SW 1271 (cell line): Measurements from ENCODE around the gene UPP1.
"Not testable (repeated sequence)": the region's sequence is repeated elsewhere in the genome, so short reads cannot be mapped to it uniquely, and the experiment has no call there.

Source experiments
- DNase-seq, 2 experiments: peaks; one replicate each; lab custom pipeline; 2025; lab: John Stamatoyannopoulos, UW

UPP1 gene

DNA sequence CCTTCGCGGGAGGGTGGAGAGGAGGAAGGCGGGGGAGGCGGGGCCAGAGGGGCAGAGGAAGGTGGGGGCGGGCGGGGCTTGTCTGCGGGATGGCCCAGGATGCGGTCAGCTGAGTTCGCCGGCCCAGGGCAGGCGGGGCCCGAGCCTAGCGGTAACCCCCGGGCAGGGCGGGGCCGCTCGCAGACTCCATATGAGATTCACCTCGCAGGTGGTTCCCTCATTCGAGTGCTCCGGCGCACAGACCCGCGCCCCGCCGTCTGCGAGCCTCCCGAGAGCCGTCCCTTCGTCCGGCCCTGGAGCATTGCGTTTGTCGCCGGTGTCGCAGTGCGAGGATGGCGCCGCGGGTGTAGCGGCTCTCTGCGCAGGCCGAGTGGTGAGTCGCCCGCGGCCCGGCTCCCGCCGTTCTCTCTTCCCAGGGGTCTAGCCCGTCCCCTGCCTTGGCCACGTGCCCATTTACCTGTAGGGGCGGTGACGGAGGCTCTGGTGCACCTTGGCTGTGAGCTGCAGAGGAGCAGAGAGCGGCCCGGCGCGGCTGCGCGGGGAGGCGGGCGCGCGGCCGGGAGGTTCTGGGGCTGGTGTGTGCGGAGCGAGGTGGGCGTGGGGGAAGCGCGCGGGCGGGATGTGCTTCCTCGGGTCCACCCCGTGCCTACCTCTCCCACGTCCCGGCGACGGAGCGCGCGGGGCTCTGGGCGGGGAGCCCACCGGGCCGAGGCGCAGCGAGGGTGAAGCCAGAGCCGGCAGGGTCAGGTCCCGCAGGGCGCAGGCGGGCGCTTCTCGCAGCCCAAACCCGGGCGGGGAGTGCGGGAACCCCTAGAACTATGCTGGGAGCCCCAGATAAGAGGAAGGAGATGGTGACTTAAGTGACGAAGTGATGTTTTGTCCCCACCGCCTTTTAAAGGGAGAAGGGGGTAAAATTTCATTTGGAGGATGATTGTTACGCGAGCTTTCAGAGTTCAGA, at the start of gene UPP1:
Gene UPP1 (plus strand): TSS at position 220 of the 958 bp plus-strand sequence. CDS start 5,519 bp downstream, outside the sequence.
- peak in 1 of 2 experiments; percentile 87 for DNase-seq

DNA sequence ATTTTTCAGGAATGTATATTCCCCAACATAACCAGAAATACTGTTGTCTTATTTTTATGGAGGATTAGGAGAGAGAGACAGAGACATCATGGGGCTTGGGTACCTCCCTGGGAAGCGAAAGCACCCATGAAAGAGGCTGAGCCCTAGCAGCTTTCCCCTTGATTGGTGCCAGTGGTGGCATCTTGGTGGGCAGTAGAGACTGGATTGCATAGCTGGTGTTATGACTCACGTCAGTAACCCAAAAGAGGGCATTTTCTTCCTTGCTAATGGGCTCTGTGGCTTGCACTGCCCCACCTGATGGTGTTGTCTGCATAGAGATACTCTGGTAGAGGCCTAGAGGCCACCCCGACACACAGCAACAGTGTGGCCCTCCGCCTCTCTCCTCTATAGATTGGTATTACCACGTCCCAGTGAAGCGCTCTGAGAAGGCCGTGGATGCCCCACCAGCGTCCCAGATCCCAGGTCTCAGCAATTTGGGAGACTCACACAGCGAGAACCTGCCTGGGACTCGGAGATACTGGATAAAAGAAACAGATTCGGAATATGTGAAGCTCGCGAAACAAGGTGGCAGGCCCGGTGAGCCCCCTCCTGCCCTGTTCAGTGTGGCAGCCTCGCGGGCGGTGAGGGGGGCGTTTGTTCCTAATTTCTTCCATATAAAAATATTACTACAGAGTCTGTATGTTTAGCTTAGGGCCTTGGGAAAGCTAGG, 48.0 kb upstream of the UPP1 start:
- no peak for DNase-seq

GRCh38 chr7:48041653-48041970, 47.5 kb upstream of the UPP1 start:
- no peak for DNase-seq

DNA sequence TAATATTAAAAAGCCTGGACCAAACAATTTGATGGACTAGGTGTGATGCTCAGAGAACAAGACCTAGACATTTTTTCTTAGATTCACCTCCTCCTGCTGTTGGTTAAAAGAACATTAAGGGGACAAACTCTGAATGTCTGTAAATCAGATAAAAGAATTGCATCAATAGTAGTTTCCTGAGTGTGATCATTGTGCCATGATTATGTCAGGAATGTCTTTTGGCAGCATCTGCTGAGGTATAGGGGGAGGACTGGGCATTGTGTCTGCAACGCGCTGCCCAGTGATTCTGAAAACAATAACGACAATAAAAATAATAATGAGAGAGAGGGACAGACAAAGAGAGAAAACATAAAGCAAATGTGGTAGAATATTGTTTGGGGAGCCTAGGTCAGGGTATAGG, 46.8 kb upstream of the UPP1 start:
- DNase-seq = no peak

DNA sequence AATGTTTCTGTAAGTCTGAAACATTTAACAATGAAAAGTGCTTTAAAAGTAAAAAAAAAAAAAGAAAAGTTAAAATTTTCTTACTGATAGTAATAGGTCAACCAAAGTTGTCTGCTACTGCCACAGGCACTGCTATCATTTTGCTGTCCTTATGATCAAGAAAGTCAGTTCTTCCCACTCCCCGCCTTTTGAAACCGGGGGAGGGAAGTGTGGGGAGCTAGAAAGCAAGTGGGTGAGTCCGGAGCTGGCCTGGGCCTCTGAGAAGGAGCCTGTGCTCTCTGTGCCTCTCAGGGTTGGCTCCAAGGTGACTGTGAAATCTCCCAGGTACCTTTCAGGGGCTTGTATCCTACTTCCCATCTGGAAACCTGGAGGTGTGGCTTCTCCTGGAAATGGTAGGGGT, 46.4 kb upstream of the UPP1 start:
- no peak for DNase-seq

- DNase-seq = no peak
These were observed 43.8 kb upstream of the UPP1 start for GRCh38 chr7:48045195-48045765.

DNA sequence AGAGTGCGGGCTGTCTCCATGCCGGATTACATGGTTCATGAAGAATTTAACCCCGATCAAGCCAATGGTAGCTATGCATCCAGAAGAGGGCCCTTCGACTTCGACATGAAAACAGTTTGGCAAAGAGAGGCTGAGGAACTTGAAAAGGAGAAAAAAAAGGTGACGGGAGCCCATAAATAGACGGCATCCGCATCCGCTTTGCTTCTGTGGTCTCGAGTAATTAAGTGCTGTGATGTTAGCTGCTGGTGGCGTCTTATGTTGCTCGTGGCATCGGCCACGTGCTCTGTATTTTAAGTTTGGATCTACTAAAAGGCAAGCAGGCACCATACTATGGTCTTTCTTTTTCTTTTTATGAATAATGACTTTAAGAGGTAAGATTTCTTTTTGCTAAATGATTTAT, 42.6 kb upstream of the UPP1 start:
- no peak for DNase-seq

DNA sequence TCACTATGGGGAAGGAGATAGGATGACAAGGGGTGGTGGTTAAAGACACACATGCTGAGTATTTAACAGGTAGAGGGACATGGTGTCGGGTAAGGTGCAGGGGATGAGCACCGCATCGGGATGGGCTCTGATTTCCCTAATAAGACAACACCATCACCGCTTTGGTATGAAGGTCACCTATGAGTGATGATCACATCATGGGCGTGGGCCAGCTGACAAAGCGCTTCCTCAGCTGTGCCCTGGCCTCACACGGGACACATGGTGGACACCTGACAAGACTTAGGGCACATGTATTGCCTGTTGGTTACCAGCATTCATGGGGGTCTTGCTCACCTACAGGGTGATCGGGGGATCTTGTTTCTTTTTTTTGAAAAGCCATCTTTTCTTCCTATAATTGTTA, 41.0 kb upstream of the UPP1 start:
- DNase-seq = no peak

- no peak for DNase-seq
These were observed 39.2 kb upstream of the UPP1 start for GRCh38 chr7:48049850-48050249.

DNA sequence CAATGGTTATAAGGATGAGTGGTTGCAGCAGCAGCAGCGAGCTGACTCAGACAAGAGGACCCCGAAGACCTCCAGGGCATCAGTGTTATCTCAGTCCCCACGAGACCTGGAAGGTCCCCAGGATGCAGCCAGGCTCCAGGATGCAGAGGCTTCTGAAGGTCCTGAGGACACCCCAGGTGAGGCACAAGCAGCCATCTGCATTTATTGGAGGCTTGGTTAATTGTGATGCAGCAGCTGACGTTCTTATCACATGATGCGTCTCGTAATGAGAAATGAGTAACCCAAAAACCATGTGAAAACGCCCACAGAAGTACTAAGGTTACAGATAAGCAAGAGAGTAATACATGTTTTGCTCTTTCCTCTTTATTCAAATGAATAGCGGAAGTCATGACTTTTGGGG, 36.3 kb upstream of the UPP1 start:
- peak; percentile 3 to 33 for DNase-seq

DNA sequence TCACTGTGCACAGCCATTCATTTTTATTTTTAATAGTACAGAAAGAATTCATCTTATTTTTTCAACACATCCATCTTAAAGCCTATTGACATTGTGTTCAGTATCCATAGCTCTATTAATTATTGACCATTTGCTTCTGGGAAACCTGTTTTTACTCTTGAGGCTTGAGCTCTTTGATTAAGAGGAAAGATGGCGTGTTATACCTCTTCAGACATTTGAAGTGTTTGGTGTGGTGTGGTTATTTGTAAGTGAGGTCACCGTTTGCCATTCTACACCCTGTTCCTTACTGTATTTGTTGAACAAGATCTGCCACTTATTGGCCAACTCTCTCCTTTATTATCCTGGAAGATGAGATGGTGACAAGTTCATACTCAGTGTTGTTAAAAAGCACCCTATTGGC, 35.3 kb upstream of the UPP1 start:
- no peak for DNase-seq

DNA sequence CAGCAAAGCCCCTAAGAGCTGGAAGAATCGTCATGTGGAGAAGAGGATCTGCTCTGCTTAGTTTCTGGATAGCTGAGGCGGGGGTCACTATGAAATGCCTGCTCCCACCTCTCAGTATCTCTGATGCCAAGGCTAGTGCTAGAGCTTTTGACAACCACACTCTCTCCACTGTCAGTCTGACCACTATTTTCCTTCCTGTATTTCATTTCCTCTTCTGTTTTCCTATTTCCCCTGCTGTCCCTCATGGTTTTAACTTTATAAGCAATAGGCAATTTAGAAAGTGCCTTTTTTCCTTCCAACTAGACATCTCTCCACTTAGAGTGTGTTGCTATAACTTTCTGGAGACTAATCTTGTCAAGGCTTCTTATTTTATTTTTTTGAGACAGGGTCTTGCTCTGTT, 30.1 kb upstream of the UPP1 start:
- no peak for DNase-seq

- no peak for DNase-seq
These were observed 29.4 kb upstream of the UPP1 start for GRCh38 chr7:48059706-48060105.

- no peak for DNase-seq
These were observed 25.1 kb upstream of the UPP1 start for GRCh38 chr7:48063985-48064384.

GRCh38 chr7:48067475-48067874, 21.6 kb upstream of the UPP1 start:
- no peak for DNase-seq

DNA sequence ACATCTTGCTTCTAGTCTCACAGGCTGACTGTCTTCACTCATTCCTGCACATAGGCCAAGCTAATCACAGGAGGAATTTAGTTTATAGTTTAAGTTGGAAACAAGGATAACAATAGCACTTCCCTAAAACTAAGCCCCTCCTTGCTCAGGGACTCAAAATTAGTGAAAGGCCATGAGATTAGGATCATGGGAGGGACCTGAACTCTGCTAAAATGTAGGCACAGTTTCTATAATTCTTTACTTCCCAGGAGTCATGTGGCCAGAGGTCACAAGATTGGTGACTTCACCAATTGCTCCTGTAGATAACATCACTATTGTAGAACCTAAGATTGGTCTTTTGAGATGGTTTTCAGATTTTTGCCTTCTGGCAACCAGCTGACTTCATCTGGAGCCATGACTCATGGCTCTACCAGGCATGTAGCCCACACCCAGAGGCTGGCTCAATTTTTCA, 14.8 kb upstream of the UPP1 start:
- DNase-seq = no peak

DNA sequence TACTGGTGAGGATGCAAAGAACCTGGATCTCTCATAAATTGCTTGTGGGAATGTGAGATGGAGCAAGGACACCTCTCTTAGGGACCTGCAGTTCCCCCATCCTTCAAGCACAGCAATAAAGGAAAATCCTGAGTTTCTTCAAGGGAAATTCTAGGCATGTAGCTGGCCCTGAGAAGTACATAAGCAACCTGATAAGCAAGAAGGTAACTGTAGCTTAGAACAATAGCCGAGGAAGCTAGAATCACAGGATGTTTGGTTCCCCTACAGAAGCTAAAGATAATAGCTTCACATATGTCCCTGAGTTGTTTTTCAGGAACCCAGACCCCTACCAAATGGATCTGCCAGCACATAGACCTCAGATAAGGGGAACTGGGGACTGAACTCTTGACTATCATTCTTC, 11.6 kb upstream of the UPP1 start:
- no peak for DNase-seq

- DNase-seq = no peak
These were observed 10.6 kb upstream of the UPP1 start for GRCh38 chr7:48078470-48078869.

DNA sequence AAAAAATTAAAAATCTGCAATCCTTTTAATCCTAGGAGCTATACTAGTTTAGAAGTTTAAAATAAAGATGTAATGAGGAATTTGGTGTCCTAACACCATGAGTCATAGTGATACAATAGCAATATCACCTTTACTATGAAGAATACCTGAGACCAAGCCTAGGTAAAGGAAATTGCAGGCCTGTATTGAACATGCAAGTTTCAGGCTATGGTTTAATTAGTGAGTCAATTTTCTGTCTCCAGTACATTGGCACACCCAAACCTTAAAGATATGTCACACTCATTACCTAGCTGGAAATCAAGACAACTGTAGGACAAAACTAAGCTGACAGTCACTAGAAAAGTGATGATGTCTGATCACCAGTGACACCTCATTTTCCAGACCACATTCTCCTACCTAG, 6.7 kb upstream of the UPP1 start:
- DNase-seq = not testable (repeated sequence)

GRCh38 chr7:48083114-48083830, 5.8 kb upstream of the UPP1 start:
- no peak for DNase-seq

DNA sequence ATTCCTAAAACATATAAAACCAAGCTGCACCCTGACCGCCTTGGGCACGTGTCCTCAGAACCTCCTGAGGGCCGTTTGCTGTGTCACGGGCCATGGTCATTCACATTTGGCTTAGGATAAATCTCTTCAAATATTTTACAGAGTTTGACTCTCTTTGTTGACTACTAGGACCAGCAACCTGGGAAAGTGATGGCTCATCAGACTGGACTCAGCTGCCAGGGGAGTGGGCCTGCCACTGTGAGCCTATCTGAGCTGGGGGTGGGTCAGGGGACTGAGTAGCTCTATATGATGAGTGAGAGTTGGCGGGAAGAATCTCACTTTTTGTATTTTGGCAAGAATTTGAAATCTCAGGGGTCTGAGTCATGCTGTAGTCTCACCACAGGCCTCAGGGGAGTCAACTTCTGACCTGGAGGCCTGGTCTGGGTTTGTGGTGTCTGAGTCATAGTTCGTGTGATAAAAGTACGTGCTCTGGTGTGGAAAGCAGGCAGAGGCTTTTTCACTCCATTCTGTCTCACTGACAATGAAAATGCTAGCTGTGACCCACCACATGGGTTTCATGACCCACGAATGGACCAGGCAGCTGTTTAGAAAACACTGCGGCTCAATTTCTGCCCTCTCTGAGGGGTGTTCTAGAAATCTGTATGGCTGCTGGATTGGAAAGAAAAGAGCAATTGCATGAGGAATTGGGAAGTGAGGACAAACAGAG, 4.2 kb upstream of the UPP1 start:
- peak; percentile 89 to 96 for DNase-seq

DNA sequence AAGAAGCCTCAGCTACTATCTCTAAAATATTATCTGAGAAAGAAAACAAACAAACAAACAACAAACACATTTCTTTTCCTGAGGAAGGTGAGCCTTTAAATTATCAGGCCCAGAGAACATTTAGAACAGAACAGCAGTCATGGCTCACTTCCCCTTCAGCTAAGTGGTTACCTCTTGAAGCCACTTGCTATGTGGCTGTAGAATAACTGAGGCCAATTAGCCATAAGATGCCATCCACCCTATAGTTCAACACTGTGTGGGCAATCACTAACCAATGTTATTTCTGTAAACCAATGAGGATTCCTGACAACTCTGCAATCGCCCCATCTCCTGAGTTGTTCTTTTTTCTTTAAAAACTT, 3.7 kb upstream of the UPP1 start:
- DNase-seq = peak in 1 of 2 experiments; percentile 53
